Activated B cell treated with CpG ODN at 0.5 μM for 24 hours (primary cell): Measurements from ENCODE around the gene SCTR. TPM values are rescaled to one million over a fixed set of nuclear protein-coding genes. Genes with fewer than 3 reads are reported as not detected.

ENCODE experiments used
- ATAC-seq: fragments of 200-7000 bp; cut with Tn5 transposase; one replicate; pipeline ENCODE4 v1.10.0; 2021; ENCODE audit warnings: low read depth, mild to moderate bottlenecking, moderate library complexity
- CTCF ChIA-PET: fragments of 350-600 bp; sonication (Branson Sonifier 250); formaldehyde crosslinking; loops from one replicate; lab custom pipeline; 2021; ENCODE audit warnings: antibody characterized with exemption; lab: Charles Lee
- POLR2A ChIA-PET: fragments of 350-600 bp; sonication (Branson Sonifier 250); formaldehyde crosslinking; loops from one replicate; lab custom pipeline; 2021; ENCODE audit warnings: antibody characterized with exemption; lab: Charles Lee
- DNase-seq: peaks from one replicate; pipeline ENCODE4 v3.0.0; 2022
- H3K27ac Mint-ChIP-seq: one replicate; pipeline ENCODE4 v1.8.0; 2020; ENCODE audit warnings: mixed read lengths
- H3K27me3 Mint-ChIP-seq: one replicate; pipeline ENCODE4 v1.8.0; 2021; ENCODE audit warnings: mixed read lengths
- H3K36me3 Mint-ChIP-seq: one replicate; pipeline ENCODE4 v1.8.0; 2021; ENCODE audit warnings: low read depth, mixed read lengths
- H3K4me1 Mint-ChIP-seq: one replicate; pipeline ENCODE4 v1.8.0; 2021; ENCODE audit warnings: mixed read lengths
- H3K4me3 Mint-ChIP-seq: one replicate; pipeline ENCODE4 v1.8.0; 2020; ENCODE audit warnings: mild to moderate bottlenecking, mixed read lengths
- H3K9me3 Mint-ChIP-seq: one replicate; pipeline ENCODE4 v1.8.0; 2020; ENCODE audit warnings: mixed read lengths
- intact Hi-C: fragments of 100-400 bp; cut with micrococcal nuclease; formaldehyde crosslinking; loops from one replicate; pipeline ENCODE4 v1.15.1; 2024
- total RNA-seq: library from RNA; stranded (reverse); gene quantifications from 2 replicates; pipeline ENCODE4 v1.2.3, GENCODE V29; 2022
- TF ChIP-seq, protein P1 (sequence below): fragments of 200-600 bp; IDR thresholded peaks from one replicate; pipeline ENCODE4 v1.8.0; 2022; ENCODE audit warnings: antibody characterized with exemption, mild to moderate bottlenecking

The SCTR gene
- total RNA-seq, 1 donor from 2014 or later, result not detected

- no peak for DNase-seq
- Mint-ChIP-seq H3K4me1 (no peaks in the 10 kb centered on the region), H3K27me3 (peaks cover 3% of the 10 kb centered on the region), H3K4me3 (no peak overlapping the region), H3K27ac (no peak overlapping the region), H3K36me3 (no peaks in the 10 kb centered on the region), H3K9me3 (no peaks in the 10 kb centered on the region)
- ChIA-PET CTCF (interaction anchor here (1.6 kb wide), 1 partner anchor 15 kb away, joined by 4 read pairs; no protein-coding TSS in a partner anchor), POLR2A (no interaction called here)
- intact Hi-C loops, result no loop called here
- TF ChIP-seq, protein P1, sequence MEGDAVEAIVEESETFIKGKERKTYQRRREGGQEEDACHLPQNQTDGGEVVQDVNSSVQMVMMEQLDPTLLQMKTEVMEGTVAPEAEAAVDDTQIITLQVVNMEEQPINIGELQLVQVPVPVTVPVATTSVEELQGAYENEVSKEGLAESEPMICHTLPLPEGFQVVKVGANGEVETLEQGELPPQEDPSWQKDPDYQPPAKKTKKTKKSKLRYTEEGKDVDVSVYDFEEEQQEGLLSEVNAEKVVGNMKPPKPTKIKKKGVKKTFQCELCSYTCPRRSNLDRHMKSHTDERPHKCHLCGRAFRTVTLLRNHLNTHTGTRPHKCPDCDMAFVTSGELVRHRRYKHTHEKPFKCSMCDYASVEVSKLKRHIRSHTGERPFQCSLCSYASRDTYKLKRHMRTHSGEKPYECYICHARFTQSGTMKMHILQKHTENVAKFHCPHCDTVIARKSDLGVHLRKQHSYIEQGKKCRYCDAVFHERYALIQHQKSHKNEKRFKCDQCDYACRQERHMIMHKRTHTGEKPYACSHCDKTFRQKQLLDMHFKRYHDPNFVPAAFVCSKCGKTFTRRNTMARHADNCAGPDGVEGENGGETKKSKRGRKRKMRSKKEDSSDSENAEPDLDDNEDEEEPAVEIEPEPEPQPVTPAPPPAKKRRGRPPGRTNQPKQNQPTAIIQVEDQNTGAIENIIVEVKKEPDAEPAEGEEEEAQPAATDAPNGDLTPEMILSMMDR, result no peak
- no peak for ATAC-seq
Measured at GRCh38 chr2:119461811-119462210, 62.5 kb downstream of the SCTR start.

DNA sequence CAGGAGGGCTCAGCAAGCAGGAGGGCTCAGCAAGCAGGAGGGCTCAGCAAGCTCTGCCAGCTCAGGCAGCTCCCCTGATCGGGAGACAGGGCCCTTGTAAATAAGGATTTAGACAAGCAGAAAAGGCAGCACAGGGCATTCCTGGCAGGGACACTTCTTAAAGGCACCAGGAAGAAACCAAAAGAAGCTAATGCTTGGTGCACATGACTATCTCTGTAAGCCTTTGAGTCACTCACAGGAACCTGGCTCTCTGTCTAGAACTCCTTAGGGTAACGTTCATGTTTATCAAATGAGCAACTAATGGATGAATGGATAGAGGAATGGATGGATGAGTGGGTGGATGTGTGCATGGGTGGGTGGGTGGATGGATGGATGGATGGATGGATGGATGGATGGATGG, 64.2 kb downstream of the SCTR start:
- Mint-ChIP-seq H3K36me3 (no peaks in the 10 kb centered on the region), H3K27ac (no peak overlapping the region), H3K27me3 (no peaks in the 10 kb centered on the region), H3K9me3 (no peaks in the 10 kb centered on the region), H3K4me1 (no peaks in the 10 kb centered on the region), H3K4me3 (no peak overlapping the region)
- ATAC-seq, result no peak
- CTCF ChIA-PET, result no interaction called here
- intact Hi-C loops, result no loop called here
- TF ChIP-seq, protein P1, result no peak
- POLR2A ChIA-PET, result no interaction called here
- no peak for DNase-seq

GRCh38 chr2:119455066-119455718, 69.1 kb downstream of the SCTR start:
- Mint-ChIP-seq H3K36me3 (no peaks in the 10 kb centered on the region), H3K9me3 (no peaks in the 10 kb centered on the region), H3K27me3 (peaks cover 16% of the 10 kb centered on the region), H3K4me1 (no peaks in the 10 kb centered on the region), H3K4me3 (no peak overlapping the region), H3K27ac (no peak overlapping the region)
- POLR2A ChIA-PET, result no interaction called here
- TF ChIP-seq, protein P1, result no peak
- intact Hi-C loops, result no loop called here
- DNase-seq, result no peak
- CTCF ChIA-PET, result no interaction called here
- ATAC-seq, result no peak

DNA sequence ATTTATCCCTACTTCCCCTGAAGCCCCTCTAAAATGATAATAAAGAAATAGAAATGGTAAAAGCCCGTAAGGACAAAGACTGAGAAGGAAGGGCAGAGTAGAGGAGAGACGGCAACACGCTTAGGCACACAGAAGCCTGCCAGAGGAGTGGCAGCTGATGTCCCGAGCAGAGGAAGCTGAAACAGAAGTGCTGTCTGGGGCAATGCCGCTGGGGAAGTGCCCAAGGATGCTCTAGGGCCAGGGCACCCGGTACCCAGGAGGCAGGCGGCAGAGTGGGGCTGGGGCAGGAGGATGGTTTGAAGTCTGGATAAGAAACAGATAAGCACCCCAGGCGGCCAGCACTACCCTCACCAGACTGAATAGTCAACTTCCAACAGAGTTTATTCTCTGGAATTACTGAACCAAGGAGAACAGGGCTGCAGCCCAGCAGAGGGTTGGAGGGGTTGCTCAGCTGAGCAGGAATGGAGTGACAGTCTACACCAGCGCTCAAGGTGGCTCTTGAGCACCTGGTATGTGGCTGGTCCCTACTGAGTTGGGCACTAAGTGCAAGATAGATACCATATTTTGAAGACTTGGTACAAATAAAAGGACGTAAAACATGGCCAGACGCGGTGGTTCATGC, 70.2 kb downstream of the SCTR start:
- POLR2A ChIA-PET, result no interaction called here
- CTCF ChIA-PET, result no interaction called here
- no peak overlapping the region for H3K4me3 Mint-ChIP-seq
- H3K27me3 Mint-ChIP-seq, result peaks cover 21% of the 10 kb centered on the region
- H3K27ac Mint-ChIP-seq, result no peak overlapping the region
- H3K9me3 Mint-ChIP-seq, result no peaks in the 10 kb centered on the region
- DNase-seq, result no peak
- no peak for ATAC-seq
- H3K36me3 Mint-ChIP-seq, result no peaks in the 10 kb centered on the region
- TF ChIP-seq, protein P1, result no peak
- intact Hi-C loops, result no loop called here
- no peaks in the 10 kb centered on the region for H3K4me1 Mint-ChIP-seq

GRCh38 chr2:119451336-119452050, 72.8 kb downstream of the SCTR start:
- Mint-ChIP-seq H3K9me3 (no peaks in the 10 kb centered on the region), H3K27ac (no peak overlapping the region), H3K4me3 (no peak overlapping the region), H3K27me3 (peaks cover 30% of the 10 kb centered on the region), H3K36me3 (no peaks in the 10 kb centered on the region), H3K4me1 (no peaks in the 10 kb centered on the region)
- TF ChIP-seq, protein P1, result no peak
- intact Hi-C loops, result no loop called here
- ChIA-PET CTCF (no interaction called here), POLR2A (no interaction called here)
- ATAC-seq, result no peak
- DNase-seq, result no peak
